Epithelial cell of proximal tubule (primary cell): ENCODE results near the gene NECTIN1. TPM values are rescaled to one million over a fixed set of nuclear protein-coding genes. Genes with fewer than 3 reads are reported as not detected.
A peak's percentile ranks its signal among the peaks of the same experiment; 100 is the strongest.

Experiments used
- DNase-seq: peaks from one replicate; pipeline ENCODE4 v3.0.0-alpha.2; 2011; ENCODE audit warnings: low read depth
- H3K4me3 ChIP-seq: 2 replicates; pipeline ENCODE4 v1.5.1; 2011; ENCODE audit warnings: low read depth, mild to moderate bottlenecking, low read length
- CTCF ChIP-seq: conservative IDR thresholded peaks from 2 replicates; pipeline ENCODE4 v1.5.1; 2012; ENCODE audit warnings: low read depth, mild to moderate bottlenecking, low read length
- total RNA-seq: library from RNA; depleted of rRNA; stranded (reverse); fragments of >200 nt; gene quantifications from 2 replicates; pipeline ENCODE4 v1.2.3, GENCODE V29; 2015

Gene NECTIN1
- total RNA-seq, 1 donor from 2014 or later = 4.7 TPM

DNA sequence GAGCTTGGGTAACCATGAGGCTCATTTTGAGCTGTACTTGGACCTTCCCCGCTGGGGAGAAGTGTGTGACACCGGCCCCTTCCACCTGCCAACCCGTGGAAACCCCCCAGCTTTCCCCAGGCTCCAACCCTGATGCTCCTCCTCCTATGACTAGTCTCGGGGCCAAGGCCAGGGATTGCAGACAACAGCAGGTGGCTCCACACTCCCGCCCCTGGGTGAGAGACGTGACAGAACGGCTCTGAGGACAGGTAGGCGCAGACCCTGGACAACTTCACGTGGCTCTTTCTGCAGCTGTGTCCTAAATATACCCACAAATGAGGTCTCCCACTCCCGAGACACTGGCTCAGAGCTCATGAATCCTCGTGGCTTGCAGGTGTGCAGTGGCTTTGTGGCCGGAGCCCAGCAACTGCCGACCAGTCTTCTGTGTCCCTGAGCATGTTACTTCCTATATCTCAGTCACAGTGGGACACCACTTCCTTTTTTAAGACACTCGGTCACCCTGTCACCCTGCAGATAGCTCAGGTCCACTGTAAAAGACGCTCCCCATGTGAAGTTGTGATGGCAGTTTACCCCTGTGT, 55.2 kb downstream of the NECTIN1 start:
- peak; percentile 35 for TF ChIP-seq CTCF
- DNase-seq = no peak
- H3K4me3 ChIP-seq = no peak overlapping the region

GRCh38 chr11:119673052-119673758, 55.8 kb downstream of the NECTIN1 start:
- no peak for DNase-seq
- no peak overlapping the region for H3K4me3 ChIP-seq
- TF ChIP-seq CTCF = no peak

GRCh38 chr11:119672597-119672996, 56.4 kb downstream of the NECTIN1 start:
- TF ChIP-seq CTCF = no peak
- no peak overlapping the region for H3K4me3 ChIP-seq
- no peak for DNase-seq

- no peak overlapping the region for H3K4me3 ChIP-seq
- no peak for TF ChIP-seq CTCF
- no peak for DNase-seq
Measured at GRCh38 chr11:119671561-119672015, 57.4 kb downstream of the NECTIN1 start.

DNA sequence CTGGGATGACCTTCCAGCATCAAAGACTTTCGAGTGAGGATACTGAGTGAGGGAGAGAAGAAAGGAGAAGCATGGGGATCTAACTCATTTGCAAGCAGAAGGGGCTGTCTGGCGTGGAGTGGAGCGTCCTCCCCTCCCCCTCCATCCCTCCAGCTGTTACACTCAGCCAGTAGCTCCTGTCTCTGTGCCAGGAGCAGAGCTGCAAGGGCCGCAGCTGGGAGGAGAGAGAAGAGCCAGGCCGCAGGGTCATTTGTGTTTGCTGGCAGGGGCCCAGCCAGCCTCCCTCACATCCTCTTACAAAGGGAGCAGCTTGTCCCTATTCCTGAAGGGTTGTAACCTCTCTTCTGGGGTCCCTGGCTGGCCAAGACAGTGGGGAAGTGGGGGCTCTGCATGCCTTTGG, 57.9 kb downstream of the NECTIN1 start:
- no peak for TF ChIP-seq CTCF
- DNase-seq = no peak

DNA sequence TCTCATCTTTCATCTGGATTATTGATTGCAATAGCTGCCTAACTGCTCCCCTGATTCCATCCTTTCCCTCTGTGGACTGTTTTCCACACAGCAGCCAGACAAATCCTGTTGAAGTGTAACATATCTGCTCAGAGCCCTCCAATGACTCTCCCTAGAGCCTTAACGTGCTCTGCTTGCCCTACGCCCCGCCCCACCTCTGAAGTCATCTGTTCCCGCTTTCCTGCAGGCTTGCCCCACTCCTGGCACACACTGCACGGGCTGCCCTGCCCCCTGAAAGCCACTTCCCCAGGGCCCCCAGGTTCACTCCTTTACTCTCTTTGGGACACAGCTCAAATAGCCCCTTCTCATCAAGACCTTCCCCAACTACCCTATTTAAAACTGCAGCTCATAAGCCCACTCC, 59.5 kb downstream of the NECTIN1 start:
- no peak overlapping the region for H3K4me3 ChIP-seq
- TF ChIP-seq CTCF = no peak
- DNase-seq = no peak

More for the DNA sequence above, 57.9 kb downstream of the NECTIN1 start:
- H3K4me3 ChIP-seq = no peak overlapping the region

DNA sequence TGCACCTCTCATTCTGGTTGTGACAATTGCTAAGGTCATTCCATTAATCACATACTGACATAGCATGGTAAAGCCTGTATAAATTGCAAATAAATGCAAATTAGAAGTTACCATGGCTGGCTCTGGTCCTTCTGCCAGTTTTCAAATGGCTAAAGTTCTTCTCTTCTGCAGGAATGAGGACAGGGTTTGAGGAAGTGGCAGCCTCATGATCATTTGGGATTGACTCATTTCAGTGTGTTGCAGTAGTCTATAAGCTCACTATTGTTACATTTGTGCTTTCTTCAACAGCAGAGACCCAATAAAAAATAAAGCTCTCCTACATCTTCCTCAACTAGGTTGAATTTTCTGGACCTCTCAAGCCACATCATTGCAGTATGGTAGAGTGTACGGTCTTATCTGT, 60.3 kb downstream of the NECTIN1 start:
- H3K4me3 ChIP-seq = no peak overlapping the region
- no peak for DNase-seq
- no peak for TF ChIP-seq CTCF
